ENCODE data around the gene SULT4A1.
"Not testable (repeated sequence)": the region's sequence is repeated elsewhere in the genome, so short reads cannot be mapped to it uniquely, and the experiment has no call there.

Gene SULT4A1

DNA sequence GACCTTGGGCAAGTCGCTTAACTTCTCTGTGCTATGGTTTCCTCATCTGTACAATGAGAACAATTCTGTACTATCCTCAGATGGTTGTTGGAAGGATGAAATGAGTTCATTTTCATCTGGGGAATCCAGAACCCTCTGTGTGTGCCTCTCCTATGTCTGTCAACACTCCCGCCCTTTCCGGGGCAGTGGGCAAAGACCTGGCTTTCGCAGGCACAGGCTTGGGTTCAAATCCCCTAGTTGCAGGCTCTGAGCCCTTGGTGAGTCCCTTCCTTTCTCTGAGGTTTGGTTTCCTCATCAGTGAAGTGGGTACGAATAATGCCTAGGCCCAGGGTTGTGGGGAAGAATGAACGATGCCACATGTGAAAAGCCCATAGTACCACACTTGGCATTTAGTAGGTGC is 23.5 kb upstream of the SULT4A1 start:
- DNase-seq, result no peak

- DNase-seq, result no peak
Measured at GRCh38 chr22:43885319-43885671, 23.0 kb upstream of the SULT4A1 start.

GRCh38 chr22:43884600-43885318 is 22.4 kb upstream of the SULT4A1 start:
- peak; percentile 38 to 56 for DNase-seq

- DNase-seq, result no peak
Measured at GRCh38 chr22:43883719-43884415, 21.6 kb upstream of the SULT4A1 start.

DNA sequence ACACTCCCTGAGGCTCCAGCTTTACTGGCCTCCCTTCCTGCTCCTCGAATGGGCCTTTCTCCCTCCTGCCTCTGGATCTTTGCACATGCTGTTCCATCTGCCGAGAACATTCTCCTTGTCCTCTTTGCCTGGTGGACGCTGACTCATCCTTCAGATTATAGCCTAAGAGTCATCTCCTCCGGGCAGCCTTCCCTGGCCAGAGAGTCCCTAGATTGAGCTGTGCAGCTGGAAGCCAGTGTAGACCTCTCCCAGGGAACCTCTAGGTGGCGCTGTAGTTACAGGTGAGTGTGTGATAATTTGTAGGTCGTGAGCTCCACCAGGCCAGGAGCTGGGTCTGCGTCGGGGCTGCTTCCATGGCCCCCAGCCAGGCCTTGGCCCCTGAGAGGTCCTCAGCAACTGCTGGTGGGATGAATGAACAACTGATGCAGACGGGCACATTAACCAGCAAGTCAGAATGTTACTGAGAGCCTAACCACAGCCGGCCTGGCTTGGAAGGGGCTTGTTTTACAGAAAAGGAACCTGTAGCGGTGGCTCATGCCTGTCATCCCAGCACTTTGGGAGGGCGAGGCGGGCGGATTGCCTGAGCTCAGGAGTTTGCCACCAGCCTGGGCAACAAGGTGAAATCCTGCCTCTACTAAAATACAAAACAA is 20.8 kb upstream of the SULT4A1 start:
- DNase-seq, result peak; percentile 32 to 65

- DNase-seq, result no peak
Measured at GRCh38 chr22:43882122-43882767, 19.9 kb upstream of the SULT4A1 start.

DNA sequence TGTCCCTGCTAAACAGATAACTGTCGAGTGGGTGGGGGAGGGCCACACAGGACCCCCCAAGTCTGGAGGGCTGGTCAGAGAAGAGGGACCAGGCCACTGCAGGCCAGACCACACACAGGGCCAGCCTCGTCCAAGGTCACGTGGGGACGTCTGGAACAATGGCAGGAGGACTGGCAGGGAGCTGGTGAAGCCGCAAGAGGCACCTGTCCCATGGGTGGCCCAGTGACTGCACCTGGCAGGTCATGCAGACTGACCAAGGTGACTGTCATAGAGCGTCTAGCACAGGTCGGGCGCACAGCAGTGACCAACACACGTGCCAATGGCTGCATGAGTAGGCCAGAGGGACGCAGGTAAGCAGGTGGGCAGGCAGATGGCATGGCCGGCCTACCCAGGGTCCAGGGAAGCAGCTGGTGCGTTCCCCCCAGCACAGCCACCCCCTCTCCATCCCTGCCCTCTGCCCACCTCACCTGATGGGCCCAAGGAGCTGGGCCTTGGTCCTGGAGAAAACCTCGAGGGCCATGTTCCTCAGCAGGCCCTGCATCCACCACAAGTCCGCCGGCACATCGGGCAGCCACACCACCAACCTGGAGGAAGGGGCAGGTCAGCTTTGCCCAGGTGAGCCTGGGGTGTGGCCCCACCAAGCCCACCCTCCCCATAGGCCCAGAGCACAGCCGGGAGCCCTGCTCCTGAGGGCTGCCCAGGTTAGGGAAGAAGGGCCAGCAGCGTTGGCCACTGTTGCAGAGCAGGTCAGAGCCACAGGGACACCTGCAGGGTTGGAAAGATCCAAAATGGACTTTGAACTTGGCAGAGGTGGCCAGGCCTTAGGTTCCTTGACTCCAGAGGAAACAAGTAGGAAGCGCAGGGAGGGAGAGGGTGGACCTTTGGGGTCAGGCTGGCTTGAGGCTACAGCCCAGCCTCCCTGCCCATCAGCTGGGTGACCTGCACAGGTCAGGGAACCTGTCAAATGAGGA is 19.1 kb upstream of the SULT4A1 start:
- no peak for DNase-seq

DNA sequence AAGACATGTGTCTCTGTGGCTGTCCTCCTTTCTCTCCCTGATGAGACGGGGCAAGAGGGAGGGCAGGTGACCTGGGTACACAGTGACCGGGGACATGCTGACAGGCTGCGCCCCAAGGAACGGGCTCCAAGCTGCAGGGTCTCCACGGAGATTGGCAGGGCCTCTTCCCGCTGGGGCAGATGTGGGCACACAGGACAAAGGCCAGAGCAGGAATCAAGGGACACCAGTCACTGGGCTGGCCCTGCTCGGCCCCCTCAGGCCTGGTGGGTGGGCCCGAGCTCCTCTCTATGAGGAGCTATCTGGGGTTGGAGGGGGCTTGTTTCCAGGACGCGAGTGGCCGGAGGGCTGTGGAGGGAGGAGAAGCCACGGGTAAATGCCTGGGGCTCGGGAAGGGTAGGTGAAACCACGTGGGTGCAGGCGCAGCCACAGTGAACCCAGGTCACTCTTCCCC is 18.3 kb upstream of the SULT4A1 start:
- no peak for DNase-seq

- no peak for DNase-seq
Measured at GRCh38 chr22:43879901-43880540, 17.7 kb upstream of the SULT4A1 start.

GRCh38 chr22:43878831-43879550 is 16.7 kb upstream of the SULT4A1 start:
- DNase-seq, result no peak

DNA sequence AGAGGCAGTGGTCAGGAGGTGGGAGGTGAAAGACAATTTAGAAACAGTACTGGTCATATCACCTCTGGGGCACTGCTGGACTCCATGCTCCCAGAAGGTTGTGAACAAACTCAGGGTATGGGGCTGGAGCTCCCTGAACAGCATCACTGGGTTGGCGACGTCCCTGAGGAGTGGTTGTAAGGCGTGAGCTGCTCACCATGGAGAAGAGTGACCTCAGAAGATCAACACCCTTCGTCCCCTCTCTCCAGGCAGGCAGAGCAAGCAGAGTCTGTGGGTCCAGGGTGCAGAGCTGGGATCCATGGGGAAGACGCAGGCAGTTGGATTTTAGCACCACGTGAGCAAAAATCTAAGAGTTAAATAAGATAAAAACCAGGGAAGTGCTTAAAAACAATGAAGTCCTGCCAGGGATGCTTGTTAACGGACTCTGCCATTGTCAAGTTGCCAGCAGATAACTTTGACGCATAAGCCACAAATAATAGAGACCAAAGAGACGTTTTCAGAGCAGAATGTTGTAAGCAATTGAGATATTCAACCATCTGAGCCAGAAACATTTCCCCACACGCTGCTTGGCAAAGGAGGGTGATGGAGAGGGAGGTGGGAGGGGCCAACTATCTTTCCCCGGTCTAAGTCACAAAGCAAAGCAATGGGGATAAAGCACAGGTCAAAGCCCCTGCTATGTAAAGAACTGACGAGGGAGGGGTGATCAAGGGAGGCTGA is 15.9 kb upstream of the SULT4A1 start:
- DNase-seq, result no peak

DNA sequence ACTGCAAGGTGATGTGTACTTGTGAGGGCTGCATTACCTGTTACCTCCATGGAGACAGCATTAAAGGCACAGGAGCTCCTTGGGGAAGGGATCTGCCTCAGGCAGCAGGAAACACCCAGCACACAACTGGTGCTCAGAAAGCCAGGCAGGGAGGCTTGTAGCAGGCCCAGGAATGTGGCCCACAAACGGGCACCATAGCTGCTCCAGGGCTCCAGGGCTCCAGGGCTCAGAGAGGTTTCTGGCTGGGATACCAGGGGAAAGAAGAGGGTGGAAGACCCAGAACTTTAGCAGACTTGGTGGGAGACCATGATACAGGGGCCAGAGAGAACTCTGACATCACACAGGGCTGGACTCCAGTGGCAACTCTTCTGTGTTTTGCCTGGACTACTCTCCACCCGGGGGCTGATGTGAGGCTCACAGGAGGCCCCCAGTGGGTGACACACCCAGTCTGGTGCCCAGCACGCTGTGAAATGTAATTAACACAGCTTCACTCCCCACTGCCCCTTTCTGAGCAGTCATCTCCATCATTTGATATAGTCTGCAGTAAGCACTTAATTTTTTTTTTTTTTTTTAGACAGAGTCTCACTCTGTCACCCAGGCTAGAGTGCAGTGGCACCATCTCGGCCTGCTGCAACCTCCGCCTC is 14.7 kb upstream of the SULT4A1 start:
- no peak for DNase-seq

DNA sequence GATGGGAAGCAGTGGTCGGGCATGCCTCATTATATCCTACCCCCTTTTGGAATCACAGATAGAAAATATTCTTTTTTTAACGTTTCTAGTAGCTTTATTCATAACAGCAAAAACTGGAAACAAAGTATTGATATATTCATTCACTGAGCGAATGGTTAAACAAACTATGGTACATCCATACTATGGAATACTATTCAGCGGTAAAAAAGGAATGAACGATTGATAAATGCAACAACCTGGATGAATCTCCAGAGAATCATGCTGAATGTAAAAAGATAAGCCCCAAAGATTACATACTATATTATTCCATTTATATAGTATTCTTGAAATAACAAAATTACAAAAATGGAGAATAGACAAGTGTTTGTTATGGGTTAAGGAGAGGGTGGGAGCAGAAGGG is 7.5 kb upstream of the SULT4A1 start:
- no peak for DNase-seq

- not testable (repeated sequence) for DNase-seq
Measured at GRCh38 chr22:43869001-43869400, 6.7 kb upstream of the SULT4A1 start.

DNA sequence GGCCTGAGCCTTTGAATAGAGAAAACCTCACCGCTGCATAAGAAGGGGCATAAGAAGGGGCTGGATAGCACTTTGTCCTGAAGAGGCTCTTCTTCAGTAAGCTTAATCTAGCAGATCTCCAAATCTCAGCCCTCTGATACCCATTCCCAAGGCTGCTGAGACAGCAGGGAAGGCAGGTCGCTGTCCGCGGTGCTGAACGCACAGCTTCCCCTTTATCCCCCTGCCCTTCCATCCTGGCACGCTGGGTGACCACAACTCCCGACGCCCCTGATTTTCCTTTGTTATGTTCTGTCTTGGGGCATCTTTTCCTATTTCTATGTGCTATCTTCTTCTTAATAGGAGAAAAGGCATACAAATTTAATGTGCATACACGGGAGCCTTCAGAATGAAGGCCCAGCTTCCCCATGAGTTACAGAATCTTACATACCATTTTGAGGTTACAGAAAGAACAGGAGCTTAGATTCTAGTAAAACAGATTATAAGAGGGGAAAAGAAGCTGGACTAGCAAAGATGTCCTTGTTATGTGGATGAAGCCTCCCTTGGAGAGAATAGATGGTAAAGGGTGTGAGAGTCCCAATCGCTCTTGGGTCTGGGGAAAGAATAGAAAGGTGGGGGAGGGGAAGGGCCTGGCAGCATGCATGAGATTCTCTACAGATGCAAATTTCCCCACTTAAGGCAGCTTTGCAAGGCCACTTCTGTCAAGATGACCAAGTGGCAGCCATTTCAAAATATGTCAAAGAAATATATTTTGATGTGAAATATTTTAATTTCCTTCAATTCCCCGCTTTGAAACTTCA is 5.7 kb upstream of the SULT4A1 start:
- DNase-seq, result peak; percentile 46 to 57

GRCh38 chr22:43862882-43863202 is 529 bp upstream of the SULT4A1 start:
- no peak for DNase-seq

DNA sequence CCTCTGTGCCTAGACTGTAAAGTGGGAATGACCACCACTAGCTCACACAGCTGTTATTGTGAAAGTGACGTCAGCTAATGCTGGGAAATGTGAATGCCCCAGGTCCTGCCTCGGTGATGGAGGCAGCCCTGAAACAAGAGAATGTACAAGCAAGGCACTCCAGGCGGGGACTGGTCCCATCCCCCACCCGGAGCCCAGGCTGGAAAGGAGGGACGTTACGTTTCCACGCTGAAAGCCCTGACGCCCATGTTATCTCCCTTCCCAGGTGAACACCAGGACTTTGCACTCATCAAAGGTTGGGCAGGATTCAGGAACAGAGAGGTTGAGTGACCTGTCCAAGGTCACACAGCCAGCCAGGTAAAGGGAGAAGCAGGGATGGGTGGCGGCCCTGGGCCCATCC is 784 bp downstream of the SULT4A1 start:
- no peak for DNase-seq

DNA sequence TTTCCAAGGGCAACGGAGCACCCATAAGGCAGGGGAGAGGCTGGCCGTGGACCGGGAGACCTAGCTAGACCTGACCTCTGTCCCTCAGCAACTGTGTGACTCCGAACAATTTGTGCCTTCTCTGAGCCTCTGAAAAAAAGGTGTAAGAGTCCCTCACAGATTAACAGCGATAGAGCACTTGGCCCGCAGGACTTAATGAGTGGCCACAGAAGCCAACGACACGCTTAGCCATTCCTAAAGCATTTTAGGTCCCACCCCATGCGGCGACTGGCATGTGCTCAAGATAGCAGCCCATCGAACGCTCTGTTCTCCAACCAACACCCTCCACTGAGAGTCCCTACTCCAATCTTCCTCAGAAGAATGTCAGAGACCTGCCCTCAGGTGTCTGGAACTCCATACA is 1.5 kb downstream of the SULT4A1 start:
- no peak for DNase-seq

GRCh38 chr22:43860126-43860525 is 2.2 kb downstream of the SULT4A1 start:
- no peak for DNase-seq
